HK-2 (cell line): ENCODE data around the gene KIR3DL3.
"Not testable (repeated sequence)": the region's sequence is repeated elsewhere in the genome, so short reads cannot be mapped to it uniquely, and the experiment has no call there.

Experiments used
- DNase-seq: peaks from one replicate; pipeline ENCODE4 v3.0.0-alpha.2; 2018; ENCODE audit not compliant: unreplicated experiment

Gene KIR3DL3

GRCh38 chr19:54731191-54731590, 6.9 kb downstream of the KIR3DL3 start:
- DNase-seq, result no peak

- DNase-seq, result not testable (repeated sequence)
Measured at GRCh38 chr19:54738306-54738705, 14.1 kb downstream of the KIR3DL3 start, which contains the start of gene KIR2DL3. Gene KIR2DL3, plus strand, starts transcription at chr19:54738513. Its CDS starts 33 bp downstream, at chr19:54738546.

GRCh38 chr19:54738715-54739114, 14.5 kb downstream of the KIR3DL3 start:
- no peak for DNase-seq

GRCh38 chr19:54739587-54740497, 15.6 kb downstream of the KIR3DL3 start:
- no peak for DNase-seq

- DNase-seq, result not testable (repeated sequence)
Measured at GRCh38 chr19:54741950-54742349, 17.7 kb downstream of the KIR3DL3 start.

GRCh38 chr19:54744080-54744479, 19.8 kb downstream of the KIR3DL3 start:
- not testable (repeated sequence) for DNase-seq

GRCh38 chr19:54747614-54748322, 23.5 kb downstream of the KIR3DL3 start:
- DNase-seq, result peak; percentile 28

- not testable (repeated sequence) for DNase-seq
Measured at GRCh38 chr19:54750276-54750675, 26.0 kb downstream of the KIR3DL3 start.

GRCh38 chr19:54756204-54757110, 32.2 kb downstream of the KIR3DL3 start:
- not testable (repeated sequence) for DNase-seq

- not testable (repeated sequence) for DNase-seq
Measured at GRCh38 chr19:54758577-54758976, 34.3 kb downstream of the KIR3DL3 start.

GRCh38 chr19:54764219-54764618, 40.0 kb downstream of the KIR3DL3 start:
- DNase-seq, result peak; percentile 47

- not testable (repeated sequence) for DNase-seq
Measured at GRCh38 chr19:54766464-54766863, 42.2 kb downstream of the KIR3DL3 start.

GRCh38 chr19:54769646-54770045, 45.4 kb downstream of the KIR3DL3 start, which contains the start of gene KIR2DL1:
Gene KIR2DL1, plus strand, starts transcription at chr19:54769793. Its CDS starts 58 bp downstream, at chr19:54769851.
- DNase-seq, result not testable (repeated sequence)

GRCh38 chr19:54770511-54770910, 46.3 kb downstream of the KIR3DL3 start:
- DNase-seq, result not testable (repeated sequence)

GRCh38 chr19:54771018-54771960, 47.0 kb downstream of the KIR3DL3 start:
- peak; percentile 80 for DNase-seq

GRCh38 chr19:54772666-54773065, 48.4 kb downstream of the KIR3DL3 start:
- not testable (repeated sequence) for DNase-seq

- DNase-seq, result not testable (repeated sequence)
Measured at GRCh38 chr19:54775095-54775815, 51.0 kb downstream of the KIR3DL3 start.

- not testable (repeated sequence) for DNase-seq
Measured at GRCh38 chr19:54775830-54776229, 51.6 kb downstream of the KIR3DL3 start.

- not testable (repeated sequence) for DNase-seq
Measured at GRCh38 chr19:54777851-54778250, 53.6 kb downstream of the KIR3DL3 start.
